ENCODE data around the gene RNF31. TPM values are rescaled to one million over a fixed set of nuclear protein-coding genes. Genes with fewer than 3 reads are reported as not detected.

RNF31 gene
- polyA plus RNA-seq, 1 donor from 2014 or later: 98.7 TPM

DNA sequence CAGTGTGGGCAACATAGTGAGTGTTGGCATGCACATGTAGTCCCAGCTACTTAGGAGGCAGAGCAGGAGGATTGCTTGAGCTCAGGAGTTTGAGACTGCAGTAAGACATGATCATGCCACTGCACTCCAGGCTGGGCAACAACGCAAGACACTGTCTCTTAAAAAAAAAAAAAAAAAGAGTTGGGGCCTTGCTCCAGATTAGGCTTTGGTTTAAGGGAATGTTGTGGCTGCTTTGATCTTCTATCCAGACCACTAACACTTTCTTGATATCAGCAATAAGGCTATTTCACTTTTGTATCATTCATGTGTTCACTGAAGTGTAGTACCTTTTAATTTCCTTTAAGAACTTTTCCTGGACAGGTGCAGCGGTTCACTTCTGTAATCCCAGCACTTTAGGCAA, 19.6 kb upstream of the RNF31 start:
- Histone ChIP-seq H3F3A (ENCODE audit: insufficient read depth, low read length, poor library complexity, severe bottlenecking) (no peaks in the 10 kb centered on the region), H3K9me3 (ENCODE audit: low read length) (no peaks in the 10 kb centered on the region), H3K9ac (ENCODE audit: low read length) (no peak overlapping the region), H3K27me3 (ENCODE audit: insufficient read depth, low read depth, low read length) (no peaks in the 10 kb centered on the region), H2AFZ (ENCODE audit: low read depth, low read length) (no peak overlapping the region), H3K4me3 (ENCODE audit: low read length) (no peak overlapping the region), H4K20me1 (ENCODE audit: insufficient read depth) (no peaks in the 10 kb centered on the region), H3K27ac (ENCODE audit: low read length) (no peak overlapping the region), H3K79me2 (replicated peaks; ENCODE audit: insufficient read depth, low read length) (no peaks in the 10 kb centered on the region), H3K36me3 (ENCODE audit: insufficient read depth, low read length) (no peaks in the 10 kb centered on the region), H3K4me2 (ENCODE audit: low read length) (no peak overlapping the region), H3K9me2 (ENCODE audit: insufficient read depth, low read length) (no peaks in the 10 kb centered on the region)
- TF ChIP-seq REST (IDR thresholded peaks at IDR 0.05; ENCODE audit: borderline replicate concordance): no peak
- no peak for TF ChIP-seq POLR2AphosphoS5 (IDR thresholded peaks at IDR 0.05)
- no peak for TF ChIP-seq SMC3 (conservative IDR thresholded peaks at IDR 0.05; ENCODE audit: poor library complexity)
- TF ChIP-seq EZH2 (IDR thresholded peaks at IDR 0.05; ENCODE audit: borderline replicate concordance, insufficient read depth, low read length, poor library complexity, severe bottlenecking): no peak
- TF ChIP-seq RAD21 (conservative IDR thresholded peaks at IDR 0.05): no peak
- no peak for TF ChIP-seq MXI1 (conservative IDR thresholded peaks at IDR 0.05; ENCODE audit: poor library complexity, severe bottlenecking)
- TF ChIP-seq EP300 (conservative IDR thresholded peaks at IDR 0.05; ENCODE audit: poor library complexity, severe bottlenecking): no peak
- TF ChIP-seq, protein P1, sequence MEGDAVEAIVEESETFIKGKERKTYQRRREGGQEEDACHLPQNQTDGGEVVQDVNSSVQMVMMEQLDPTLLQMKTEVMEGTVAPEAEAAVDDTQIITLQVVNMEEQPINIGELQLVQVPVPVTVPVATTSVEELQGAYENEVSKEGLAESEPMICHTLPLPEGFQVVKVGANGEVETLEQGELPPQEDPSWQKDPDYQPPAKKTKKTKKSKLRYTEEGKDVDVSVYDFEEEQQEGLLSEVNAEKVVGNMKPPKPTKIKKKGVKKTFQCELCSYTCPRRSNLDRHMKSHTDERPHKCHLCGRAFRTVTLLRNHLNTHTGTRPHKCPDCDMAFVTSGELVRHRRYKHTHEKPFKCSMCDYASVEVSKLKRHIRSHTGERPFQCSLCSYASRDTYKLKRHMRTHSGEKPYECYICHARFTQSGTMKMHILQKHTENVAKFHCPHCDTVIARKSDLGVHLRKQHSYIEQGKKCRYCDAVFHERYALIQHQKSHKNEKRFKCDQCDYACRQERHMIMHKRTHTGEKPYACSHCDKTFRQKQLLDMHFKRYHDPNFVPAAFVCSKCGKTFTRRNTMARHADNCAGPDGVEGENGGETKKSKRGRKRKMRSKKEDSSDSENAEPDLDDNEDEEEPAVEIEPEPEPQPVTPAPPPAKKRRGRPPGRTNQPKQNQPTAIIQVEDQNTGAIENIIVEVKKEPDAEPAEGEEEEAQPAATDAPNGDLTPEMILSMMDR (IDR thresholded peaks at IDR 0.05; ENCODE audit: poor library complexity, severe bottlenecking): no peak
- TF ChIP-seq TAF1 (IDR thresholded peaks at IDR 0.05; ENCODE audit: low read depth): no peak

DNA sequence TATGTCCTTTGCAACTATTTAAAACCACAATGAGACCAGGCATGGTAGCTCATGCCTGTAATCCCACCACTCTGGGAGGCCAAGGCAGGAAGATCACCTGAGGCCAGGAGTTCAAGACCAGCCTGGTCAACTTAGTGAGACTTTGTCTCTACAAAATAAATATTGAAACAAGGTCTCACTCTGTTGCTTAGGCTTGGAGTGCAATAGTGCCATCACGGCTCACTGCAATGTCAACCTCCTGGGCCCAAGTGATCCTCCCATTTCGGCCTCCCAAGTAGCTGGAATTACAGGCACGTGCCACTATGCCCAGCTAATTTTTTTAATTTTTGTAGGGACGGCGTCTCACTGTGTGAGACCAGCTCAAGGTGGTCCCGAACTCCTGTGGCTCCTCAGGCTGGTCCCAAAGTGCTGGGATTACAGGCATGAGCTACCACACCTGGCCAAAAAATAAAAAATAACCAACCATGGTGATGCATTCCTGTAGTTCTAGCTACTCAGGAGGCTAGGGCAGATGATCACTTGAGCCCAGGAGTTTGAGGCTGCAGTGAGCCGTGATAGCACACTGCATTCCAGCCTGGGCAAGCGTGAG, 17.8 kb upstream of the RNF31 start:
- H3K79me2 ChIP-seq (replicated peaks; ENCODE audit: insufficient read depth, low read length): no peaks in the 10 kb centered on the region
- no peak overlapping the region for H3K27ac ChIP-seq (ENCODE audit: low read length)
- H3K9me3 ChIP-seq (ENCODE audit: low read length): no peaks in the 10 kb centered on the region
- H3K4me3 ChIP-seq (ENCODE audit: low read length): no peak overlapping the region
- no peaks in the 10 kb centered on the region for H3K27me3 ChIP-seq (ENCODE audit: insufficient read depth, low read depth, low read length)
- H2AFZ ChIP-seq (ENCODE audit: low read depth, low read length): no peak overlapping the region
- H3K4me2 ChIP-seq (ENCODE audit: low read length): no peak overlapping the region
- H3F3A ChIP-seq (ENCODE audit: insufficient read depth, low read length, poor library complexity, severe bottlenecking): no peaks in the 10 kb centered on the region
- no peaks in the 10 kb centered on the region for H3K9me2 ChIP-seq (ENCODE audit: insufficient read depth, low read length)
- no peak overlapping the region for H3K9ac ChIP-seq (ENCODE audit: low read length)
- TF ChIP-seq REST (IDR thresholded peaks at IDR 0.05; ENCODE audit: borderline replicate concordance) (no peak), POLR2AphosphoS5 (IDR thresholded peaks at IDR 0.05) (no peak), EP300 (conservative IDR thresholded peaks at IDR 0.05; ENCODE audit: poor library complexity, severe bottlenecking) (no peak)
- TF ChIP-seq, protein P1 (IDR thresholded peaks at IDR 0.05; ENCODE audit: poor library complexity, severe bottlenecking): no peak
- no peaks in the 10 kb centered on the region for H4K20me1 ChIP-seq (ENCODE audit: insufficient read depth)
- no peaks in the 10 kb centered on the region for H3K36me3 ChIP-seq (ENCODE audit: insufficient read depth, low read length)

Data from neural cell (in vitro differentiated cells).